SK-N-SH (cell line): ENCODE data around the gene TSPAN14. TPM values are rescaled to one million over a fixed set of nuclear protein-coding genes. Genes with fewer than 3 reads are reported as not detected.
A peak's percentile ranks its signal among the peaks of the same experiment; 100 is the strongest.

Source experiments
- CTCF ChIA-PET: fragments of 300-600, 350-600 bp; formaldehyde crosslinking; extraction: SDS; loops from one replicate; lab custom pipeline; 2021; lab: Yijun Ruan, JAX
- POLR2A ChIA-PET: fragments of 350-600 bp; sonication (Branson Sonifier 250); formaldehyde crosslinking; extraction: SDS; loops from one replicate; lab custom pipeline; 2020; ENCODE audit warnings: antibody characterized with exemption, inconsistent platforms; lab: Yijun Ruan, JAX
- DNase-seq: peaks from one replicate; pipeline ENCODE4 v3.0.0; 2012
- H2AFZ ChIP-seq: fragments of 200-600 bp; sonication (generic); 2 replicates; pipeline ENCODE4 v1.8.1; 2016; ENCODE audit warnings: antibody characterized with exemption, mild to moderate bottlenecking, low read depth
- H3F3A ChIP-seq: fragments of 200-600 bp; sonication (generic); replicated peaks from 2 replicates; pipeline ENCODE3; 2016; ENCODE audit warnings: antibody characterized with exemption, mild to moderate bottlenecking; ENCODE audit not compliant: insufficient read depth
- H3K27ac ChIP-seq, 2 experiments: fragments of 200-500 bp in 1 of 2; fragments of 200-600 bp in 1 of 2; sonication (Bioruptor generic) in 1 of 2; sonication (generic), shearing (Covaris generic) in 1 of 2; 2 replicates each; pipeline versions ENCODE4 v1.5.1 to v1.6.1; 2014 to 2016; ENCODE audit warnings: low read depth in 2 of 2, inconsistent platforms in 1 of 2, low read length in 1 of 2, mild to moderate bottlenecking in 1 of 2, mixed read lengths in 1 of 2
- H3K27me3 ChIP-seq: fragments of 200-600 bp; sonication (generic), shearing (Covaris generic); 2 replicates; pipeline ENCODE4 v1.6.1; 2016; ENCODE audit warnings: mixed run types; ENCODE audit not compliant: insufficient read depth
- H3K36me3 ChIP-seq, 2 experiments: fragments of 200-500 bp in 1 of 2; fragments of 200-600 bp in 1 of 2; sonication (Bioruptor generic) in 1 of 2; sonication (generic) in 1 of 2; replicated peaks in 1 of 2; 2 replicates each; pipeline versions ENCODE3 to v1.5.1; 2014 to 2016; ENCODE audit warnings: low read length in 1 of 2, mild to moderate bottlenecking in 1 of 2; ENCODE audit not compliant: insufficient read depth in 2 of 2, control insufficient read depth in 1 of 2
- H3K4me1 ChIP-seq, 2 experiments: fragments of 200-500 bp in 1 of 2; fragments of 200-600 bp in 1 of 2; sonication (Bioruptor generic) in 1 of 2; sonication (generic), shearing (Covaris generic) in 1 of 2; 2 replicates each; pipeline versions ENCODE4 v1.5.1 to v1.6.1; 2014 to 2016; ENCODE audit warnings: low read depth in 1 of 2, low read length in 1 of 2, mixed run types in 1 of 2; ENCODE audit not compliant: insufficient read depth in 2 of 2, control insufficient read depth in 1 of 2
- H3K4me2 ChIP-seq: fragments of 200-600 bp; sonication (generic), shearing (Covaris generic); 2 replicates; pipeline ENCODE4 v1.6.1; 2017; ENCODE audit warnings: mixed run types
- H3K4me3 ChIP-seq, 2 experiments: fragments of 200-500 bp in 1 of 2; fragments of 200-600 bp in 1 of 2; sonication (Bioruptor generic) in 1 of 2; sonication (generic), shearing (Covaris generic) in 1 of 2; 2 replicates each; pipeline versions ENCODE4 v1.5.1 to v1.8.1; 2014 to 2016; ENCODE audit warnings: low read depth in 2 of 2, inconsistent platforms in 1 of 2, low read length in 1 of 2, mild to moderate bottlenecking in 1 of 2, mixed read lengths in 1 of 2, moderate library complexity in 1 of 2
- H3K79me2 ChIP-seq: fragments of 200-600 bp; sonication (generic); 2 replicates; pipeline ENCODE4 v1.8.1; 2017; ENCODE audit warnings: mild to moderate bottlenecking; ENCODE audit not compliant: insufficient read depth
- H3K9ac ChIP-seq: fragments of 200-600 bp; sonication (generic); 2 replicates; pipeline ENCODE4 v1.6.1; 2017; ENCODE audit warnings: mixed run types
- H3K9me2 ChIP-seq: fragments of 200-600 bp; sonication (generic); 2 replicates; pipeline ENCODE4 v1.6.1; 2017; ENCODE audit warnings: mixed run types
- H3K9me3 ChIP-seq: fragments of 200-600 bp; sonication (generic); 2 replicates; pipeline ENCODE4 v1.6.1; 2017; ENCODE audit warnings: mixed run types, mild to moderate bottlenecking, moderate library complexity
- H4K20me1 ChIP-seq: fragments of 200-600 bp; sonication (generic); 2 replicates; pipeline ENCODE4 v1.6.1; 2017; ENCODE audit warnings: mild to moderate bottlenecking, mixed run types; ENCODE audit not compliant: insufficient read depth
- CHD2 ChIP-seq: fragments of 150-350 bp; IDR thresholded peaks from 2 replicates; pipeline ENCODE4 v1.6.1; 2018; ENCODE audit warnings: low read length; ENCODE audit not compliant: partially characterized antibody
- ELF1 ChIP-seq: IDR thresholded peaks from 2 replicates; pipeline ENCODE4 v1.4.0; 2012
- EP300 ChIP-seq, 2 experiments: IDR thresholded peaks; 2 replicates each; pipeline versions ENCODE4 v1.4.0 to v1.6.1; 2012; ENCODE audit warnings: borderline replicate concordance in 1 of 2, low read depth in 1 of 2, low read length in 1 of 2
- FOXJ3 ChIP-seq: sonication (generic); formaldehyde crosslinking; IDR thresholded peaks from 2 replicates; pipeline ENCODE4 v1.5.1; 2020; ENCODE audit warnings: mild to moderate bottlenecking, missing genetic modification reagents
- NRF1 ChIP-seq: IDR thresholded peaks from 2 replicates; pipeline ENCODE4 v1.6.1; 2012; ENCODE audit warnings: low read depth, mild to moderate bottlenecking, low read length
- SMC3 ChIP-seq: IDR thresholded peaks from 2 replicates; pipeline ENCODE4 v1.6.1; 2012; ENCODE audit warnings: low read depth, low read length, improper control_type of control experiment
- TEAD4 ChIP-seq: IDR thresholded peaks from 2 replicates; pipeline ENCODE4 v1.4.0; 2012; ENCODE audit warnings: mild to moderate bottlenecking, borderline replicate concordance; ENCODE audit not compliant: insufficient read depth
- WGBS: methylation state at CpG from one replicate; pipeline ENCODE4 v1.1.6; 2017; ENCODE audit warnings: low lambda C conversion rate; 5-methylcytosine and 5-hydroxymethylcytosine counted together
- polyA plus RNA-seq, 3 experiments: library from polyadenylated mRNA; depleted of rRNA; stranded (reverse); fragments of >200 nt; gene quantifications; 2 replicates each; pipeline ENCODE4 v1.2.3, GENCODE V29; 2012
- TF ChIP-seq, protein P1 (sequence below): IDR thresholded peaks from 2 replicates; pipeline ENCODE4; 2012
- TF ChIP-seq, protein P2 (sequence below): IDR thresholded peaks from 2 replicates; pipeline ENCODE4 v1.4.0; 2012; ENCODE audit warnings: low read depth
- TF ChIP-seq, protein P3 (sequence below): fragments of 150-350 bp; IDR thresholded peaks from 2 replicates; pipeline ENCODE4 v1.6.1; 2016; ENCODE audit warnings: mild to moderate bottlenecking, low read depth, low read length

Gene TSPAN14
- polyA plus RNA-seq, 1 of the 3 experiments (the other 2 are of a cell fraction), result 78.1 TPM

DNA sequence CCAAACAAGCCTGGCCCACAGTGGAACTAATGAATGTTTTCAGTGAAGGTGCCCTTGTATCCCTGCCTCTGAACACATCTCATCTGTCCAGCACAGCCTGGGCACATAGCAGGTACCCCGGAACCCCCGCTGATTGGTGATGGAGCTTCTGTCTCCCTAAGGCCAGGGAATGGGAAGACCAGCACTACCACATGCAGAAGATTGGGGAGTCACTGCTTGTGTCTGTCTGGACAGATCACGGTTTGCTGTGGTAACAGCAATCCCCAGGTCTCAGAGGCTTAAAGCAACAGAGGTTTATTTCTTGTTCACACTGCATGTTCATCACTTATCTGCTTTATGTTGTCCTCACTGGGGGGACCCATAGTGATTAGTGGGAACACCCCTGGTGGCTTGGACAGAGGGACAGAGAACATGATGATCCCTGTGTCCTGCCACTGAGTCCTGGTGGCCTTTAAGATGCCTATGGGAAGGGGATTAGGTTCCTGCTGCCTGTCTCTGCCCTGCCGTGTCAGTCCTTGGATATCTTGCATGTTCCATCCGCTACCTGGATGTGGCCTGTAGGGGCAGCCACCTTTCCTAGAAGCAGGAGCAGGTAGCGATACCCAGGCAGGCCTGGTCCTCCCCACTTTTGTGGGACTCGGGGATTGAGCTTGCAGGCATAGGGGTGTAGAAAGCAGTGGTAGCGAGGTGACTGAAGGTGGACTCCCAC lies 3.6 kb downstream of the TSPAN14 start:
- no peaks in the 10 kb centered on the region for H3K9me3 ChIP-seq
- peak overlapping the region; percentile 67 for H3K4me2 ChIP-seq
- ChIA-PET CTCF (interaction anchor here (1.6 to 35.3 kb wide), 3 partner anchors 14 to 75 kb away, joined by 5 to 602 read pairs (median 17); no protein-coding TSS in a partner anchor), POLR2A (no interaction called here)
- no peaks in the 10 kb centered on the region for H3K27me3 ChIP-seq
- TF ChIP-seq EP300 (IDR thresholded peaks at IDR 0.05; ENCODE audit: borderline replicate concordance in 1 of 2, low read depth in 1 of 2, low read length in 1 of 2) (no peak), FOXJ3 (no peak), TEAD4 (no peak), SMC3 (no peak), ELF1 (no peak), NRF1 (no peak)
- TF ChIP-seq, protein P1, sequence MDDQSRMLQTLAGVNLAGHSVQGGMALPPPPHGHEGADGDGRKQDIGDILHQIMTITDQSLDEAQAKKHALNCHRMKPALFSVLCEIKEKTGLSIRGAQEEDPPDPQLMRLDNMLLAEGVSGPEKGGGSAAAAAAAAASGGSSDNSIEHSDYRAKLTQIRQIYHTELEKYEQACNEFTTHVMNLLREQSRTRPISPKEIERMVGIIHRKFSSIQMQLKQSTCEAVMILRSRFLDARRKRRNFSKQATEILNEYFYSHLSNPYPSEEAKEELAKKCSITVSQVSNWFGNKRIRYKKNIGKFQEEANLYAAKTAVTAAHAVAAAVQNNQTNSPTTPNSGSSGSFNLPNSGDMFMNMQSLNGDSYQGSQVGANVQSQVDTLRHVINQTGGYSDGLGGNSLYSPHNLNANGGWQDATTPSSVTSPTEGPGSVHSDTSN, result no peak
- TF ChIP-seq, protein P2, sequence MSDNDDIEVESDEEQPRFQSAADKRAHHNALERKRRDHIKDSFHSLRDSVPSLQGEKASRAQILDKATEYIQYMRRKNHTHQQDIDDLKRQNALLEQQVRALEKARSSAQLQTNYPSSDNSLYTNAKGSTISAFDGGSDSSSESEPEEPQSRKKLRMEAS, result no peak
- H3K4me1 ChIP-seq, result peaks cover 63 to 68% of the 10 kb centered on the region in 2 experiments
- DNase-seq, result no peak
- peaks cover 84% of the 10 kb centered on the region for H3K79me2 ChIP-seq
- H3K27ac ChIP-seq, result peak overlapping the region; percentile 62 to 92; a peak in 3 of 4 replicates
- H3K9ac ChIP-seq, result 0 out of 2 replicates have a peak overlapping the region, but pooled peaks have one; percentile 32
- no peaks in the 10 kb centered on the region for H3K9me2 ChIP-seq
- H3F3A ChIP-seq, result peaks cover 13% of the 10 kb centered on the region
- peaks cover 76% of the 10 kb centered on the region for H4K20me1 ChIP-seq
- no peak overlapping the region for H2AFZ ChIP-seq
- H3K4me3 ChIP-seq, result no peak overlapping the region
- WGBS, result 90% methylated on average over 8 of the region's 8 CpGs
- H3K36me3 ChIP-seq, result no peaks in the 10 kb centered on the region

DNA sequence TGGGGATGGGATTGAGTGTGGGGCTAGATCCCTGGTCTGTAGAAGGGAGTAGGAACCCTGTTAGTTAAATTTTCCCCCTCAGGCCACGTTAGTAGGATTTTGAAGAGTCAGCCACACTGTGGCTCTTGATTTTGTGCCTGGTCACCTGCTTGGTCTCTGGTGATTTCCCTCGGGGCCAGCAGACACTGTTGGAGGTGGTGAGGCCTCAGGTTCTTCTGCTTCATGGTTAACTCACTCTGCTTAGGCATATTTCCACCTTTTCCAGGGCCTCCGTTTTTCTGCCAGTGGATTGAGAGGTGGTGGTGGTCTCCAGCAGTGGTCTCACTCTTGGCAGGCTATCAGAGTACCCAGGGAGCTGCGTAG lies 4.1 kb downstream of the TSPAN14 start:
- no peaks in the 10 kb centered on the region for H3K9me2 ChIP-seq
- H3K9ac ChIP-seq, result peak overlapping the region; percentile 32; the same call in 1 of the 2 replicates
- POLR2A ChIA-PET, result no interaction called here
- 32% methylated on average over 4 of the region's 4 CpGs for WGBS
- DNase-seq, result no peak
- H3K4me1 ChIP-seq, result peaks cover 68 to 70% of the 10 kb centered on the region in 2 experiments
- no peak for TF ChIP-seq CHD2
- TF ChIP-seq, protein P3, sequence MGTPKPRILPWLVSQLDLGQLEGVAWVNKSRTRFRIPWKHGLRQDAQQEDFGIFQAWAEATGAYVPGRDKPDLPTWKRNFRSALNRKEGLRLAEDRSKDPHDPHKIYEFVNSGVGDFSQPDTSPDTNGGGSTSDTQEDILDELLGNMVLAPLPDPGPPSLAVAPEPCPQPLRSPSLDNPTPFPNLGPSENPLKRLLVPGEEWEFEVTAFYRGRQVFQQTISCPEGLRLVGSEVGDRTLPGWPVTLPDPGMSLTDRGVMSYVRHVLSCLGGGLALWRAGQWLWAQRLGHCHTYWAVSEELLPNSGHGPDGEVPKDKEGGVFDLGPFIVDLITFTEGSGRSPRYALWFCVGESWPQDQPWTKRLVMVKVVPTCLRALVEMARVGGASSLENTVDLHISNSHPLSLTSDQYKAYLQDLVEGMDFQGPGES, result no peak
- H3K4me2 ChIP-seq, result peak overlapping the region; percentile 67
- no peak overlapping the region; the same call in 1 of the 2 replicates for H2AFZ ChIP-seq
- peaks cover 13% of the 10 kb centered on the region for H3F3A ChIP-seq
- peak overlapping the region; percentile 62 to 92; a peak in 3 of 4 replicates for H3K27ac ChIP-seq
- H3K27me3 ChIP-seq, result no peaks in the 10 kb centered on the region
- no peaks in the 10 kb centered on the region for H3K36me3 ChIP-seq
- H4K20me1 ChIP-seq, result peaks cover 82% of the 10 kb centered on the region
- CTCF ChIA-PET, result interaction anchor here (1.2 to 35.3 kb wide), 4 partner anchors 14 to 215 kb away, joined by 3 to 602 read pairs (median 10); no protein-coding TSS in a partner anchor
- peak overlapping the region in 1 of 2 experiments; percentile 17; a peak in 2 of 4 replicates for H3K4me3 ChIP-seq
- peaks cover 89% of the 10 kb centered on the region for H3K79me2 ChIP-seq
- no peaks in the 10 kb centered on the region for H3K9me3 ChIP-seq
